Dedifferentiated amniotic fluid mesenchymal stem cell (primary cell): ENCODE data around the gene GPATCH2.
"Not testable (repeated sequence)": the region's sequence is repeated elsewhere in the genome, so short reads cannot be mapped to it uniquely, and the experiment has no call there.

Source experiments
- DNase-seq: peaks from one replicate; pipeline ENCODE4 v3.0.0-alpha.2; 2016; ENCODE audit errors: extremely low spot score

GPATCH2 gene

DNA sequence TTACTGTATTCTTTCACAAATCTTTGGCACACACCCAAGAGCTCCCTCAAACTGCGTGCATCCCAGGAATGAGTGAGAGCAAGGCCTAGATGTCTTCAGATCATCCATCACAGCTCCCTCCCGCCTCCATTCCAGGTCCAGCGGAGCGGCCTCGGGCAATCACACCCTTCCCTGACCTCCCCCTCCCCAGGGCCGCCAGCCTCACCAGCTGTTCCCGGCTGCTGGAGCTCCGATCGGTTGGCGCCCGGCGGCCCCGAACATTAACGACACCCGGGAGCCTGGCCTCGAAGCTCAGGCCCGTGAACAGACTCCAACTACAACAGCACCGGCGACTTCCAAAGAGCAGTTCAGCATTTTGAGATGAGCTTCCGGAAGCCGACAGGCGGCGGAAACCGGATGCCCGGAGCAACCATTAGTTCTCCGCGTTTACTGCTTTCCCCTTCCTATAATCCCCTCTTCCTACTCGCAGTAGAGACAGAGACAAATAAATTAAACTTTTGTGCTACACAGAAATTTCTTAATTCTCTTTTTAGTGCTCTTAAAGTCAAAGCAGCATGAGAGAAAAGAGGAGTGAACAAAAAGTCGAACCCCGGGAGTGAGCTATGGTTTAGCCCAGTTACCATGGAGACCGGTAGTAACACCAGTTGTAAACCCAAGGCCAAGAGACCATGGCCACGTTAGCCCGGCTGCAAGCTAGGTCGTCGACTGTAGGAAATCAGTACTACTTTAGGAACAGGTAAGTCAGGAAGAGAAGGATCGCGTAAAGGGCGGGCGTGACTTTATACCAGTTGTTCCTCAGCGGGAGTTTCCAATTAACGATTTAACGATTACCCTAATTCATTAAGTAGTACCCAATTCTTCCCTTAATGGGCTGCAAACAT is at the start of gene GPATCH2, which contains the start of gene SPATA17:
TSS of gene GPATCH2 (minus strand) at position 380 of the 881 bp plus-strand sequence. CDS start at position 261, 119 bp downstream.
TSS of gene SPATA17 (plus strand) at position 634 of the 881 bp plus-strand sequence. CDS start at position 669, 35 bp downstream.
- DNase-seq = peak; percentile 90

DNA sequence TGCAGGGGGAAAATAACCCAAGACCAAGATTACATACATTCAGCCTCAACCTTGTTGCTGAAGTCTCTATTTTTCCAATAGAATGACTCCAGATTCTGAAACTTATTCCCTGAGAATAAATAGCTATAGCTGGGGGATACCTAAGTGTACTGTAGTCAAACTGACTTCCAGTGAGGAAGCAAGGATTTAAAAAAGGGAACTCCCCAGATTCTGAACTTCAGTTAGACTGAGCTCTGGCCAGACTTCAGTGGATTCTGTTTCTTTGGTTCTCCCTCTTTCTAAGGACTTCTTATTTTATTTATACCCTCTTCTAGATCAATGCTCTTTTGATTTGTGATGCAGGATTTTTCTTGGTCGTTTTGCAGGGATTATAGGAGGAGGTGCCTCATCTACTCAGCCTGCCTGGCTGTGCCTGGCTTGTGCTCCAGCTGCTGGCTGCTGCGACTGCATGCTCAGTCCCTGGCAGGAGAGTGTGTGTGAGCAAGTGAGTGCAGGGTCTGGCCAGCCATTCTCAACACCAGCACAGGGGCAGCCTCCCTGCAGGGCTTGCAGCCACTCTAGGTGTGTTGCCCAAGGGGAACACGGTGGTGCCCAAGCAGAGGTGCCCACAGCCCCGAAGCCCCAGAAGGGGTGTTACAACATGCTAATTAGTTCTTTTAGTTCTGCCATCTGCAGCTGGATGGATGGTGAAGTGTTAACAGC is 43.3 kb upstream of the GPATCH2 start:
- DNase-seq = no peak

DNA sequence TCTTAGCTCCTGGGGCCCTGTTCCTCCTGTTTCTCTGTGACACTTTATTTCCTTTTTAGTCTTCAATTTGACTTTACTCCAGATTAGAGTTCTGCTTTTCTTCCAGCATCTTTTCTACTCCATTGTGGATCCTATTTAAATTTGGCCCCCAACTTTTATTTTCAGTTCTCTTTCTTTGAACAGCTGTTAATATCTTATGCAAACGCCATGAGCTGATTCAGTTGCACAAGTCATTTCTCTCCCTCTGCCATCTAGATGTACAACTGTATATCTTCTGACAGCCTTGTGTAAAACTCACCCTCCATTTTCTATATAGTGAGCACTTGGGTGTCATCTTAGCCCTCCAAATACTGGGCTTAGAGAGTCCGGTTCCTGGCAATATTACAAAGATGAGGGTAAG is 42.5 kb upstream of the GPATCH2 start:
- no peak for DNase-seq

DNA sequence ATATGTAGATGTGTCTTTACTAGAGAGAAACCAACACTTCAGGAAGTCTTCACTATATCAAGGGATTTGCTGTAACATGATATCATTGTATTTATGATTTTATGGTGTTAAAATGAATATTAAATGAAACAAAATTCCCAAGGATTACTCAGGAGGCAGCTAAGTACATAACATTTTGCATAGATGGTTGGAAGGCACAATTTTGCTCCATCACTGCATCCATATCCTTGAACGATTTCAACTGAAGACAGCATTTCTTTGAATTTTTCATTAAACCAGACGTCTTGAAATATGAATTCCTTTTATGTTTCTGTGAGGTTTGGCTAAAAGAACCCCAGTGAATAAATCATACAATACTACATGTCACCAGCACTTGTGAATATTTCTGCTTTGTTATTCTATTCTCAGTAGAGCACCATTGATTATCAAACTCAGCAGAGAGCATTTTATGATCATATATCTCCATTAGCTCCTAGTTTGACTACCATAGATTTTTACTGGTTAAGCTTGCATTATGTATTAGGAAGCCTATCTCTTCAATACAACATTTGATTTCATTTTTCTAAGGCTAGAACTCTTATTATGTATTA is 37.6 kb upstream of the GPATCH2 start:
- DNase-seq = no peak

DNA sequence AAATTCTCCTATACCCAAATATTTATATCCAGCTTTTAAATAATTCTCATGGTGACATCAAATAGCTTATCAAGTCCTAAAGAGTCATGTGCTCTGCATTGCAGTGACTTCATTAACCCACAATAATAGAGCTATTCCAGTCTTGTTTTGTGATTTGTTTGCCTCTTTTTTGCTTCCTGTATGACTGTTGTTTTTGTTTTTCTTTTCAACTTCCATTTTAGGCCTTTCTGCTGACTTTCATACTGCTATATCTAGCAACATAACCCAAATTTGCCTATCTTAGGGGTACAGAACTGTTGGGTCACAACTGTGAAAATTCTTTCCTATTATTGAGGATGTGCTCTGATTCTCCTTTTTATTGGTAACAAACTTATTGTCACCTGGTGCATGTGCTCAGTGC is 30.5 kb upstream of the GPATCH2 start:
- no peak for DNase-seq

DNA sequence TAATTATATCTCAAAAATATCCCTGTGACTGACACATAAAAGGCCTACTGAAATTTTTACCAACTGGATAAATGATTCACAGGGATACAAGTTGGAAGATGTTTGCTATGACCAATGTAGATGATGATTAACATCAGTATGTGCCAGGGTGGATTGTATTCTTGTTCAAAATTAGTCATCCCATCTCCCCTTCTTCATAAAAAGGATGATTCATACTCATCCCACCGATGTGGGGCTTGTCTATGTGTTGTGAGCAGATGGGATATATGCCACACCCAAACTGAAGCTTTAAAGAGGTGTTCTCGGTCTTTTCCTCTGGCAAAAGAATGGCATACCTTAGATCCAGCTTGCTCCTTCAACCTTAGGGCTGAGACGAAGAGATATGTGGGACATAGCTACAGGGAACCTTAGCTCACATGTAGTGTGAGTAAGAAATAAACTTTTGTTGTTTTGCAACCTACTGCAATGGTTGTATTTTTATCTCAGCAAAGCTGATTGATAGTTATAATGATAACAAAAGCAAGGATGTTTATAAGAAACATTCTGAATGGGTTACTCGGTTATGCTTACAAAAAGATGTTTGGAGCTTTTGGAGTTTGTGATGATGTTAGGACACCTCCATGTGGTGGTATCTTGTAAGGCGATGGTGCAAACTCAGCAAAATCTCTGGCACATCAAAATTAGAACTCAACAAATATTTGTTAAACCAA is 29.6 kb upstream of the GPATCH2 start:
- DNase-seq = peak; percentile 49

DNA sequence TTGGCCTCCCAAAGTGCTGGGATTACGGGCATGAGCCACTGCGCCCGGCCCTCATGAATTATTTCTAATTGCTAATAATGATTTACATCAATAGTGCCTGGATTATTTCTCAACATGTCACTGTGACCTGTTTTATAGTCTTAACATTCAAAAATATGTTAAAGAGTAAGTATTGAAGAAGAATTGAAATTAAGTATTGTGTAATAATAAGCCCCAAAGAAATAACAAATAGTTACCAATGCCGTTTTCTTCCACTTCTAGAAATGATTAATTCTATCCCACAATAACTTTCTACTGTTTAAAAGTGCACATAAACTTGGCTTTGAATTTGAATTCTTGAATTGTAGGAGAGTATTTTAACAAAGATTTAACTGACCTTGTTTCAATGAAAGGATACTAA is 19.8 kb upstream of the GPATCH2 start:
- DNase-seq = no peak

DNA sequence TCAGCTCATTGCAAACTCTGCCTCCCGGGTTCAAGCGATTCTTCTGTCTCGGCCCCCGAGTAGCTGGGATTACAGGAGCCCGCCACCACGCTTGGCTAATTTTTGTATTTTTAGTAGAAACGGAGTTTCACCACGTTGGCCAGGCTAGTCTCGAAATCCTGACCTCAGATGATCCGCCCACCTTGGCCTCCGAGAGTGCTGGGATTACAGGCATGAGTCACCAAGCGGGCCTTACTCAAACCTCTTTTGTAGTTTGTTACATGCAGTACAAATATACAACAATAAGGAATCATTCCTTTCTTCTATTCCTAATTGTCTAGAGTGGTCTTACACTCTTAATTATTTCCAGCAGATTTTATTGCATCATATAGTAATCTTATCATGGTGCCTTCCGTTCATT is 16.9 kb upstream of the GPATCH2 start:
- no peak for DNase-seq

DNA sequence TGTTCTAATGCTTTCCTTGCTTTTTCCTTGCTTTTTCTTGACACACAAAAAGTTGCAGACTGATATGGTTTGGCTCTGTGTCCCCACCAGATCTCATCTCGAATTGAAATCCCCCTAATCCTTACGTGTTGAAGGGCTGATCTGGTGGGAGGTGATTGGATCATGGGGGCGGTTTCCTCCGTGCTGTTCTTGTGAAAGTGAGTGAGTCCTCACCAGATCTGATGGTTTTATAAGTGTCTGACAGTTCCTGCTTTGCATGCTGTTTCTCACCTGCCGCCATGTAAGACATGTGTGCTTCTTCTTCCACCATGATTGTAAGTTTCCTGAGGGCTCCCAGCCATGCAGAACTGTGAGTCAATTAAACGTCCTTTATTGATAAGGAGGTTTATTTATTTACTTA is 11.6 kb upstream of the GPATCH2 start:
- no peak for DNase-seq

DNA sequence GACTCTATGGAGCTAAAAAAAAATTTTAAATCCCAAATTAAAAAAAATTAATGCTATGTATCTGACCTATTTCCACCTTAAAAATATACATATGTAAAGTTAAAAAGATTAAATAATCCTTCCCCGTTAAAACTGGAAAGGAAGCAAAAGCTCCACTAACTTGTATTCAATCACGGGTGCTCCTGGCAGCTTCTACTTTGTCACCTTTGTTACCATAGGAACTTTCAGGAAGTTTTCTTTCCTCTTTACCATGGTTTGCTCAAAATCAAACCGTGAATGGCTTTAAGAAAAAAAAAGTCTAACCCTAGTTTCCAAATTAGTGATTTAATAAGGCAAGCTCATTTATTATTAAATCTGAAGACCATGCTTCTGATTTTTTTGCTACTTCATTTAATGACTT is 3.5 kb downstream of the GPATCH2 start:
- no peak for DNase-seq

DNA sequence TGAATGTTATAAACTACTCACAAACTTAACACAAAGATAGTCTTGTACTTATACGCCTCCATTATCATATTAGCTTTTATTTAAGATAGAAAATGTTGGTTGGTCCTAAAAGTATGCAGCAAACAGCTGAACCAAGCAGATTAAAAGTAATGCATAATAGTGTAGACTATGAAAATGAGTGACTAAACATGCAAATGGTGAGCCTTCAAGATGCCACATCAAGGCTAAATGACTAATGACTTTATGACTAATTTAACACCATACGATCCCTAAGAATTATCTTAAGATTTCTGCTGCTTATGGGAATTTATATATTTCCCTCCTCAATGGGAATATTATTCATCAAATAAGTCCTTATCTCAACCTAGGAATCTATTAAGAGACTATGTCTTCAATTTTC is 4.6 kb downstream of the GPATCH2 start:
- DNase-seq = no peak

DNA sequence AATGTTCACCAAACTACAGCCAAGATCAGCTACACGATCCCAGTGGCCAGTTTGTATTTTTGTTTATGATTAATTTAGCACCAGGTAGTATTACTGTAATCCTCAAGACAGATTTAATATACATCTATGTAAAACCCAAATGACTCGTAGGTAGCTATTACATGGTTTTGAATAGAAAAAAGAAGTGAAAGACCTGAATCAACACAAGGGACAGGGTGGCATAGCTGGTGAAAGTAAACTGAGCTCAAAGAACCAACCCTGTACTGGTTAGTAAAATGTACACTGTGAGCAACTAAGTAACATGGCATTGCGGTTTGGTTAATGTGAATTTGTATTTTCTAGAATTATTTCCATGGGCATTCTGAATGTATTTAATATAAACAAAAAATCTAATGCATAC is 8.8 kb downstream of the GPATCH2 start:
- DNase-seq = no peak

DNA sequence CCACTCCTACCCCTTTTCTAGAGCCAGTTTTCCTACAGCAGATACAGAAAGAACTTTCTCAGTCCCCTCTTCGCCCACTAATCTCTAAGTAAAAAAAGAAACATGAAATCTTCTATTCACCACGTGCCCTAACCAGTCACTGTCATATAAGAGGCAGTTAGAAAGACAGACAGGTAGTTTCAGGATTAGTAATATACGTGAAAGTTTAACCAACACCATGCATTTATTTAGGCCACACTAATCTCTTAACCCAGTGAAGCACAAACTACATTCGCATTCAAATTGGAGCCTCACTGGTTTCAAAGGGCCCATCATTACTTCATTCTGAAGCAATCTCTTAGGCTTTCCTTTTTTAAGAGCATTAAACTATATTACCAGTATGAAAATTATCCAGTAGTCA is 10.1 kb downstream of the GPATCH2 start:
- no peak for DNase-seq

DNA sequence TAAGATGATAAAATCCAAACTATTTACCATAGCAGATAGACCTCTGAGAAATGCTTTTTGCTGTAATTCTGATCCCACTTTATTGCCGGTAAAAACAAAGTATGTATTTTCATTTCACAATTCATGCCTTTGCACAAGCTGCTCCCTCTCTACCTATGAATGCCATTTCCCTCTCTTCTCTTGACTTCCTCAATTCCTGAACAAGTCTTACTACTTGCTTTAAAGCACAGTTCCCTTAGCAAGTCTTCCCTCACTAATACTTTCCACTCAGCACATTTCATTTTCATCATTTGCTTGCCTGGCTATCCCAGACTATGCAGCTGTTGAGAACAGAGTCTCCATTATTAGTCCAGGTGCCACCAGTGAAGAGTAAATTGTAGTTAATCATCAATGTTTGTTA is 13.8 kb downstream of the GPATCH2 start:
- DNase-seq = no peak

DNA sequence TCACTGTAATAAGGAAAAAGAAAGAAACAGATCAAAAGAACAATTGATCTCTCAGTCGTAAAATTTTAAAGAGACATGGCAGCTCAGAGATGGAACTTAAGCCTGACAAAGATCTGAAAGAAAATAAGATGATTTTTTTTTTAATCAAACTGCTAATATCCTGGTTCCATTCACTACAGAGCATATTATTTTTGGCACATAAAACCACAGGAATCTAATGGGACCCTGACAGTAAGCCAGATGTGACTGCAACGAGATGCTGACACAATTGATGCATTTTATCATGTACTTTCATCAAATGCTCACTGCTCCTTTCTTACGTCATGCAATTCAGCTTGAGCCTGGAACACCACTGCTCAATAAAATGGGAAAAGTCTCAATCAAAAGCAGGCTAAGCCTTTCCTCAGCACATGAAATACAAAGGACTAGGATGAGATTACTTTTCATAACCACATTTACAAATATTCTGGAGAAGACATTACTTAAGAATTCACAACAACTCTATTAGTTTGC is 16.6 kb downstream of the GPATCH2 start:
- DNase-seq = no peak

DNA sequence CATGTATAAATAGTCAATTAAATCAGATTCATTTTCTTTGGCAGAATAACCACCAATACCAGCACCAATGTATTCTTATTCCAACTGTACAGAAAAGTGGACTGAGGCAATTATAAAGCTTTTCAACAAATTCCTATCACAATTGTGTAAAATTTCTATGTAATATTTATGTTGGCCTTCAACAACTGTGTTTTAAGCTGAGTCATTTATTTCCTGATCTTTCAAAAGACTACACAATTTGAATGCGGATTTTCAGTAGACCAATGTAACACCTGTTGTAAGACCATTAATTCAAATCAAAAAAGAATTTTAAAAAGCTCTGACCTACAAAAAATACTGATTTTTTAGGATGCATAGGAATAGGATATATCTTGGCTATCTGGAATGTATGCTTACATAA is 25.5 kb downstream of the GPATCH2 start:
- DNase-seq = no peak

DNA sequence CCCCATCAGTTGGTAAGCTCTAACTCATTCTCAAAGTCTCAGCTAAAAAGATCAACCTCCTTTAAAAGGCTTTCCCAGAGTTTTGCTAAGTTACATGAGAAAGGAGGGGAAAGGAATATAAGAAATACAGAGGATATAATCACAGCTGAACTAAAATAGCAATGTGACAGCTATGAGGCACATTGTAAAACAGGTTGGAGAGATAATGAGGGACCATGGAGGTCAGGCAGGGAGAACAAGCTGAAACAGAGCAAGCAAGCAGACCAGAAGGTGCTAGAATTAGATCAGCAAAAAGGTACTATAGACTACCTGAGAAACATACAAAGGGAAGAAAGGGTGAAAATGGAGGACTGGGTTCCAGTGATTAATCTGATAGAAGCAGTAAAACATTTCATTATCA is 28.5 kb downstream of the GPATCH2 start:
- no peak for DNase-seq

DNA sequence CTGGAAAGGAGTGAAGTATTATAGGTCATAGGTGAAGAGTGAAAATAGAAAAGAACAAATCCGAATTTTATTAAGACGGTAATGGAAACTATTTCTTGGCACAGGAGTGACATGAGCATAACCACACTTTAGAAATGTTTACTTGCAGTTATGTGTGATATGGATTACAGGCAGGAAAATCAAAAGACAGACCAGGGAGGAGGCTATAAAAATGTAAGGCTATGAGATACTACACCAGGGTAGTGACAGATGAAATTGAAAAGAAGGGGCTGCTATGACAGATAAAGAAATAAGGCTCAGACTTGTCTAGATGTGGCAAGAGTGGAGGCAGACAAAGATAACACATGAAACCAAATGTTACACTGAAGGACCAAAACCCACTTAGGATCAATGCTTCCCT is 31.7 kb downstream of the GPATCH2 start:
- DNase-seq = no peak

DNA sequence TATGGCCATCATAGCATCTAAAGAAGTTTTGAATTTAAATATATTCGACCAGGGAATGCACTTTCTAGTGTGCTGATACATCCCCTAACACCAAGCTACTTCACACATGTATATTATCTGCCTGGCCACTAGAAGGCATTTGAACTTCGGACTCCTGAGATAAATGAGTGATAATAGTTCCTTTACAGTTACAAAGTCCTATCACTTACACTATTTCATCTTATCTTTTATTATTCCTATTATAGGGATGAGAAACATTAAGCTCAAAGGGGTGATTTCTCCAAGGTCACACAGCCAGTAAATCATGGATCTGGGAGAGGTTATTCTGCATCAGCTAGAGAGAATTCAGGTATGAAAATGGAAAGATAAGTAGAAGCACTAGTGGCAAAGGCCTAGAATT is 40.3 kb downstream of the GPATCH2 start:
- DNase-seq = no peak

DNA sequence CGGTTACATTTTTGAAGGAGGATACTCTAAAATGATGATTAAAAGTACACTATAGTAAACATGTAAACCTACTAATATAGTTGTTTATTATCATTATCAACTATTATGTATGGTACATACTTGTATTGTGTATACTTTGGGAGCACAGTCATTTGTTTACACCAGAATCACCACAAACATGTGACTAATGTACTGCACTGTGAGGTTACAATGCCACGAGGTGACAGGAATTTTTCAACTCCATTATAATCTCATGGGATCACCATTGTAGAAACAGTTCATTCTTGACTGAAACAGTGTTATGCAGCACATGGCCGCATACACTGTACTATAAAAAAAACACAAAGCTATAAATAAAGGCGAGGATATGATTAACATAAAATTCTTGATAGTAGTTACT is 44.3 kb downstream of the GPATCH2 start:
- DNase-seq = no peak

DNA sequence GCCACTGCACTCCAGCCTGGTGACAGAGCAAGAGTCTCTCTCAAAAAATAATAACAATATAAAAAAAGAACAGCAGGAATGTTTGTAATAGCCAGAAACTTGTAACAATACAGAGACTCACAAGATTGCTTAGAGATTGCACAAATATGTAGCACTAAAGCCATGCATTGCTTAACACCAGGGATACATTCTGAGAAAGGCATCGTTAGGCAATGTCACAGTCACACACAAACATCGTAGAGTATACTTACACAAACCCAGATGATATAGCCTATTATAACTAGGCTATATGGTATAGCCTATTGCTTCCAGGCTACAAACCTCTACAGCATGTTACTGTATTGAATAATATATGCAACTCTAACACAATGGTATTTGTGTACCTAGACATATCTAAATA is 45.3 kb downstream of the GPATCH2 start:
- DNase-seq = no peak

DNA sequence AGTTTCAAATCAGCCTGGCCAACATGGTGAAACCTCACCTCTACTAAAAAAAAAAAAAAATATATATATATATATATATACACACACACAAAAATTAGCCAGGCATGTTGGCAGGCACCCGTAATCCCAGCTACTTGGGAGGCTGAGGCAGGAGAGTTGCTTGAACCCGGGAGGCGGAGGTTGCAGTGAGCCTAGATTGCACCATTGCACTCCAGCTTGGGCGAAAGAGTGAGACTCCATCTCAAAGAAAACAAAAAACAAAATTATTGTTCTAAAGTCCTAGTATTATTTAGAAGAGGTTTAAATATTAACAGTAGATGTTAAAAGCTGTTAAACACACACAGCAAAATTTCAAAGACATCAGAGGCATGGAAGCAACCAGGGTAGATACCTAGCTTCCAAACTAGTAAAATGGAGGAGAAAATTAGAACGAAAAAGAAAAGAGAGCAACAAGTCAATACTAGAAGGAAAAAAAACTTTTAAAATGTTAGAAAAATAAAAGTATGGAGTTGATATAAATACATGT is 46.5 kb downstream of the GPATCH2 start:
- DNase-seq = not testable (repeated sequence)
